A375 (cell line): Measurements from ENCODE around the gene B9D1. TPM values are rescaled to one million over a fixed set of nuclear protein-coding genes. Genes with fewer than 3 reads are reported as not detected.
A peak's percentile ranks its signal among the peaks of the same experiment; 100 is the strongest.

Source experiments
- small RNA-seq: library from RNA; depleted of rRNA; stranded (forward); fragments of <200 nt; gene quantifications from one replicate; pipeline ENCODE3, GENCODE V24; 2014
- total RNA-seq: library from RNA; depleted of rRNA; stranded (reverse); fragments of >200 nt; shearing (Covaris generic); gene quantifications from 2 replicates; pipeline ENCODE4 v1.2.3, GENCODE V29; 2014; rRNA removed

B9D1 gene
- 44.5 and 57.9 TPM in 2 replicates for total RNA-seq

GRCh38 chr17:19362277-19363113 lies at the start of gene B9D1:
Gene B9D1 (minus strand): TSS chr17:19362723. CDS start chr17:19362569, 154 bp downstream.

GRCh38 chr17:19410875-19411620 lies 48.5 kb upstream of the B9D1 start, which contains the start of gene RNF112:
Gene RNF112 (plus strand): TSS chr17:19411232. CDS start chr17:19411409, 177 bp downstream.

GRCh38 chr17:19386974-19387920 lies 24.7 kb upstream of the B9D1 start, which contains the start of gene MFAP4:
Gene MFAP4 (minus strand): TSS chr17:19387190. CDS start chr17:19387155, 35 bp downstream.

GRCh38 chr17:19378416-19379360 lies 16.2 kb upstream of the B9D1 start, which contains the start of gene MAPK7:
Gene MAPK7 (plus strand): TSS chr17:19378498. CDS start chr17:19378901, 403 bp downstream.

Small RNAs within 50 kb of the gene (small RNA-seq; reads per million reads assigned to genes)
- gene MIR1180 = 0.46 reads per million, percentile 17 among the genes with 10 or more reads in this experiment

Other genes with a start within 250 kb of the B9D1 start
- not detected in 2 replicates for gene GRAPL, start 235.1 kb downstream of the B9D1 start, total RNA-seq
- gene EPN2, start 125.4 kb downstream of the B9D1 start, total RNA-seq = 9.3 and 10.4 TPM in 2 replicates
- gene MAPK7, start 15.8 kb upstream of the B9D1 start, total RNA-seq = 5.1 and 6.1 TPM in 2 replicates
- not detected in 2 replicates for gene MFAP4, start 24.5 kb upstream of the B9D1 start, total RNA-seq
- 0.08 and 0.26 TPM in 2 replicates for gene RNF112, start 48.5 kb upstream of the B9D1 start, total RNA-seq
- gene SLC47A1, start 171.1 kb upstream of the B9D1 start, total RNA-seq = 3.2 and 5.3 TPM in 2 replicates